Mucosa of descending colon (tissue), 3 donors: ENCODE data around the gene FABP3. TPM values are rescaled to one million over a fixed set of nuclear protein-coding genes. Genes with fewer than 3 reads are reported as not detected.

Experiments used
- ATAC-seq: fragments of 200-7000 bp; cut with Tn5 transposase; one replicate; pipeline ENCODE4 v1.9.1; 2020; ENCODE audit warnings: mild to moderate bottlenecking, moderate library complexity
- DNase-seq, 3 donors: peaks; one replicate each; pipeline ENCODE4 v3.0.0-alpha.2; 2020
- H3K36me3 ChIP-seq: fragments of 200-600 bp; one replicate; pipeline ENCODE4 v1.8.0; 2021; ENCODE audit warnings: low read depth, mild to moderate bottlenecking
- H3K4me1 ChIP-seq: fragments of 200-600 bp; one replicate; pipeline ENCODE4 v1.8.0; 2021; ENCODE audit warnings: low read depth, mild to moderate bottlenecking
- H3K4me3 ChIP-seq: fragments of 200-600 bp; one replicate; pipeline ENCODE4 v1.8.0; 2021; ENCODE audit warnings: mild to moderate bottlenecking
- H3K9me3 ChIP-seq: fragments of 200-600 bp; one replicate; pipeline ENCODE4 v1.8.0; 2021; ENCODE audit warnings: mild to moderate bottlenecking
- CTCF ChIP-seq: fragments of 200-600 bp; IDR thresholded peaks from one replicate; pipeline ENCODE4 v1.8.0; 2022; ENCODE audit warnings: antibody characterized with exemption, mild to moderate bottlenecking
- intact Hi-C, 2 donors: fragments of 100-400 bp; cut with DNase I in 1 of 2; cut with micrococcal nuclease in 1 of 2; formaldehyde crosslinking; loops; one replicate each; pipeline versions ENCODE4 v1.11.0 to v1.11.1; 2022; cut with DNase I, micrococcal nuclease
- total RNA-seq, 3 donors: library from RNA; stranded (reverse); fragmentation: NEBNext Ultra II Directional in 2 of 3; extraction: Animal tissue kit (Norgen Biotek cat#: 25700) in 2 of 3; gene quantifications; one replicate each; pipeline versions ENCODE4 v1.2.1 to v1.2.4, GENCODE V29; 2021 to 2023
- donor health status: DM: no; HTN: no; CAD: no; lungs with moderate emphysema.
- donor health status: DM: no; HTN: no; CAD: no.
- donor health status: DM: no; HTN: yes; CAD: no.

The FABP3 gene
- total RNA-seq, 3 donors from 2014 or later = 5.6 to 7.8 (median 7.1) TPM

GRCh38 chr1:31324093-31324492 is 48.8 kb downstream of the FABP3 start:
- no peaks in the 10 kb centered on the region for H3K9me3 ChIP-seq
- TF ChIP-seq CTCF = no peak
- intact Hi-C loops = no loop called here
- no peaks in the 10 kb centered on the region for H3K36me3 ChIP-seq
- ATAC-seq (no peak), DNase-seq (no peak)
- no peak overlapping the region for H3K4me3 ChIP-seq
- H3K4me1 ChIP-seq = no peaks in the 10 kb centered on the region

GRCh38 chr1:31318146-31318545 is 54.7 kb downstream of the FABP3 start:
- DNase-seq = no peak
- TF ChIP-seq CTCF = no peak
- no peaks in the 10 kb centered on the region for H3K36me3 ChIP-seq
- intact Hi-C loops = no loop called here
- H3K9me3 ChIP-seq = no peaks in the 10 kb centered on the region
- H3K4me3 ChIP-seq = no peak overlapping the region
- no peaks in the 10 kb centered on the region for H3K4me1 ChIP-seq
- ATAC-seq = no peak

GRCh38 chr1:31315902-31316301 is 57.0 kb downstream of the FABP3 start:
- Histone ChIP-seq H3K9me3 (no peaks in the 10 kb centered on the region), H3K4me3 (no peak overlapping the region), H3K36me3 (peaks cover 6% of the 10 kb centered on the region), H3K4me1 (no peaks in the 10 kb centered on the region)
- DNase-seq (no peak), ATAC-seq (no peak)
- no peak for TF ChIP-seq CTCF
- intact Hi-C loops = no loop called here

Other genes starting within 250 kb of the FABP3 start
- under 1 TPM in 1 of 3 donors, not detected in 2; 0.35 TPM for gene NKAIN1, start 133.2 kb downstream of the FABP3 start, total RNA-seq
- 10 to 100 TPM; 22.9 to 33.4 (median 29.5) TPM for gene SNRNP40, start 76.3 kb downstream of the FABP3 start, total RNA-seq
- 10 to 100 TPM; 16.0 to 20.5 (median 16.8) TPM for gene ZCCHC17, start 76.0 kb downstream of the FABP3 start, total RNA-seq
- gene SERINC2, start 40.1 kb upstream of the FABP3 start, total RNA-seq = 100 to 1,000 TPM; 146 to 381 (median 225) TPM
- 100 to 1,000 TPM; 104 to 169 (median 148) TPM for gene TINAGL1, start 203.4 kb upstream of the FABP3 start, total RNA-seq
- not detected for gene HCRTR1, start 244.6 kb upstream of the FABP3 start, total RNA-seq